Uterus (tissue), 2 donors: ENCODE data around the gene ECHDC1.

ENCODE experiments used
- CTCF ChIP-seq, 4 experiments: fragments of 200-600 bp in 2 of 4; fragments of 450-650 bp in 2 of 4; sonication (generic) in 2 of 4; IDR thresholded peaks; one replicate each; pipeline ENCODE4 v1.5.1; 2016 to 2019; ENCODE audit warnings: antibody characterized with exemption in 4 of 4, mild to moderate bottlenecking in 2 of 4, moderate library complexity in 1 of 4
- POLR2A ChIP-seq, 2 donors: fragments of 450-650 bp; IDR thresholded peaks; one replicate each; pipeline ENCODE4 v1.6.1; 2016; ENCODE audit warnings: antibody characterized with exemption in 2 of 2, mild to moderate bottlenecking in 1 of 2, moderate library complexity in 1 of 2

GRCh38 chr6:127367023-127367375 lies 23.6 kb upstream of the ECHDC1 start:
- TF ChIP-seq CTCF (IDR thresholded peaks at IDR 0.05) (no peak), POLR2A (IDR thresholded peaks at IDR 0.05) (no peak)
